HT-29 (cell line): Measurements from ENCODE around the gene DDX19B. TPM values are rescaled to one million over a fixed set of nuclear protein-coding genes. Genes with fewer than 3 reads are reported as not detected.

Experiments used
- DNase-seq: peaks from one replicate; pipeline ENCODE4 v3.0.0-alpha.2; 2015; ENCODE audit warnings: low spot score
- small RNA-seq: library from RNA; depleted of rRNA; stranded (forward); fragments of <200 nt; gene quantifications from one replicate; pipeline ENCODE3, GENCODE V24; 2014
- total RNA-seq: library from RNA; depleted of rRNA; stranded (reverse); fragments of >200 nt; shearing (Covaris generic); gene quantifications from 2 replicates; pipeline ENCODE4 v1.2.3, GENCODE V29; 2014; rRNA removed

The DDX19B gene
- total RNA-seq, 1 experiment from 2014 or later = 42.8 TPM

DNA sequence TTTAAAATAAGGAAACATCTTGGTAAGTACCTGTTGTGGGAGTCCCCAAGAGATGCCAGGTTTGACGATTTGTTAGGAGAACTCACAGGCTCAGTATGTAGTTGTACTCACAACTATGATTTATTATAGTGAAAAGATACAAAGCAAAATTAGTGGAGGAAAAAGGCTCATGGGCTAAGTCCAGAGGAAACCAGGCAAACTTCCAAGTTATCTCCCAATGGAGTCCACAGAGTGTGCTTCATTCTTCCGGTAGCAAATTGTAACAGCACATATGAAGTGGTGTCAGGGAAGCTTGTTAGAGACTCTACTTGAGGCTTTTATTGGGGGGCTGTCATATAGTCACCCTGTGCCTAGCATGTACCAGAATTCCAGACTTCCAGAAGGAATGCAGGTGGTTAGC is 50.0 kb downstream of the DDX19B start:
- no peak for DNase-seq

DNA sequence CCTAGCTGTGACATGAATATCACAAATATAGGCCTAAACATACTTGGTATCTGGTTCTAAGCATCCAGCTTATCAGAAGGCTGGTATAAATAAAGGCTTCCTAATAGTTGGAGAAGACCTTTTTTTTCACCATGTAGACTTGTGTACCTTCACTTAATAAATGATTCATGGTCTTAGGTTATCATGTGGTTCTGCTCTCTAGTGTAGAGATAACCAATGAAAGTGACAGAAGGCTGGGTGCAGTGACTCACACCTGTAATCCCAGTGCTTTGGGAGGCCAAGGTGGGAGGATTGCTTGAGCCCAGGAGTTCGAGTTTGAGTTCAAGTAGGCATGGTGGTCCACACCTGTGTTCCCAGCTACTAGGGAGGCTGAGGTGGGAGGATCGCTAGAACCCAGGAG is 50.8 kb downstream of the DDX19B start:
- no peak for DNase-seq

DNA sequence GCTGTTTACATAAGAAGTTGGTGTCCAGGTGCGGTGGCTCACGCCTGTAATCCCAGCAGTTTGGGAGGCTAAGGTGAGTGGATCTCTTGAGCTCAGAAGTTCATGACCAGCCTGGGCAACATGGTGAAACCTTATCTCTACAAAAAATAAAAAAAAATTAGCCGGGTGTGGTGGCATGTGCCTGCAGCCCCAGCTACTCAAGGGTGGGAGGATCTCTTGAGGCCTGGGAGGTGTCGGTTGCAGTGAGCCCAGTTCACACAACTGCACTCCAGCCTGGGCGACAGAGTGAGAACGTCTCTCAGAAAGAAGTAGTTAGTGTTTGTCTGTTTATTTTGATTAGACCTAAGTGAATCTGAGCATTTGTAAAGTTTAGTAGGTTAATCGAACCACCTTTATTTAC is 60.6 kb downstream of the DDX19B start:
- DNase-seq = no peak

DNA sequence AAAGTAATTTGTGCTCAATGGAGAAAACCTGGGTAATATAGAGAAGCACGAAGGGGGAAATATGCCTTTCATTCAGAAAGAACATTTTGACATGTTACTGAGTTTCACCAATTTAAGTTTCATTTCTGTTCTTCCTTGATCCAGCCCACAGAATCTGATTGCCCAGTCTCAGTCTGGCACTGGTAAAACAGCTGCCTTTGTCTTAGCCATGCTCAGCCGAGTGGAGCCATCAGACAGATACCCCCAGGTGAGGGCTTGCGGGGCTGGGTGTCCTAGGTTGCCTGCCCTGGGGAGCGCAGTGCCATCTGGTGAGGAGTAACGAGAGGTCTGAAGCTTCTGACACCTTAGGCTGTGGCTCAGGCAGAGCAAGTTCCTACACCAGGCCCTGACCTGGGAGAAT is 65.4 kb downstream of the DDX19B start:
- DNase-seq = no peak

DNA sequence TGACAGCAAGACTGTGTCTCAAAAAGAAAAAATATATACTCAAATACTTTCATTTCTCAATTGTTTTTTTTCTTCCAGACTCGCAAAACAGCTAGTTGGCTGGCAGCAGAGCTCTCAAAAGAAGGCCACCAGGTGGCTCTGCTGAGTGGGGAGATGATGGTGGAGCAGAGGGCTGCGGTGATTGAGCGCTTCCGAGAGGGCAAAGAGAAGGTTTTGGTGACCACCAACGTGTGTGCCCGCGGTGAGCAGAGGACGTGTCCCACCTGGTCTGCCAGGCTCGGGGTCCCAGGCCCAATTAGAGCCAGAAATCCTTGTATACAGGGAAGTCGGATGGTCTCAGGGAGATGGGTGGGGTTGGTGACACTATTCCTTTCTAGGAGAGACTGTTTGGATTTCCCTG is 71.2 kb downstream of the DDX19B start:
- DNase-seq = peak; percentile 40

DNA sequence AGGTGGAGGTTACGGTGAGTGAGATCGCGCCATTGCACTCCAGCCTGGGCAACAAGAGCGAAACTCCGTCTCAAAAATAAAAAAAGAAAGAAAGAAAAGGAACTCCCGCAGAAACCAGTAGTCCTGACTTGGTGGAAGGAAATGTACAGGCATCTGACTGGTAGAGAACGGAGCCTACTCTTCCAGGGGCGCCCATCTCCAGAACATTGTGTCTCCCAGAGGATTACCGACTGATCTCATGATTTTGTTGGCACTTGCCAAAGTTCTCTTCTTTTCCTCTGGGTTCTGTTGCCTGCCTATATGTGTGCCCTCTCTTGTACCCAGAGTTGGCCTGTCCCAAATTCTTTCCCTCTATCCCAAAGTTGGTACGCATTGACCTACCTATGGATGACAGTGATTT is 71.9 kb downstream of the DDX19B start:
- no peak for DNase-seq

DNA sequence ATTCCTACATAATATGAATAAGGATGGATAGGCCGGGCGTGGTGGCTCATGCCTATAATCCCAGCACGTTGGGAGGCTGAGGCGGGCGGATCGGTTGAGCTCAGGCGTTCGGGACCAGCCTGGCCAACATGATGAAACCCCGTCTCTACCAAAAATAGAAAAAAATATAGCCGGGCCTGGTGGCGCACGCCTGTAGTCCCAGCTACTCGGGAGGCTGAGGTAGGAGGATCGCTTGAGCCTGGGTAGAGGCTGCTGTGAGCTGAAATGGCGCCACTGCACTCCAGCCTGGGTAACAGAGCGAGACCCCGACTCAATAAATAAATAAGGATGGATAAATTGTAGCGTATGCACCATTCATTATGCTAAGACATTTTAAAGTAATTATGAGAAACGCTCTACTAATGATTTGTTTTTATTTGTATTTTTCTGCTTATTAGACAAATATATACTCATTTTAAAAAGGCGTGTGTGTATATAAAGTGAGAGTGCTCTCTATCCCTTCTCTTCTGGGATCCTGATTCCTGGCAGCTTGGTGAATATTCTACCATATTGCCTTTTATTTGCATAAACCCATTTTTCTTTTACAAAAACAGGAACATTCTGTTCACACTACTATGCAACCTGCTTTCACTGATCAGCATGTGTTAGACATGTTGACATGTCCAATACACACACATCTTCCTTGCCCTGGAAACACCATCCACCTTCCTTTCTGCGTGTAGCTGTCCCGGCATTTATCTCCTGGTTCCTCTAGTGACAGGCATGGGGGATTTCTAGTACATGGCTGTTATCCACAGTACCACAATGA is 74.1 kb downstream of the DDX19B start:
- no peak for DNase-seq

DNA sequence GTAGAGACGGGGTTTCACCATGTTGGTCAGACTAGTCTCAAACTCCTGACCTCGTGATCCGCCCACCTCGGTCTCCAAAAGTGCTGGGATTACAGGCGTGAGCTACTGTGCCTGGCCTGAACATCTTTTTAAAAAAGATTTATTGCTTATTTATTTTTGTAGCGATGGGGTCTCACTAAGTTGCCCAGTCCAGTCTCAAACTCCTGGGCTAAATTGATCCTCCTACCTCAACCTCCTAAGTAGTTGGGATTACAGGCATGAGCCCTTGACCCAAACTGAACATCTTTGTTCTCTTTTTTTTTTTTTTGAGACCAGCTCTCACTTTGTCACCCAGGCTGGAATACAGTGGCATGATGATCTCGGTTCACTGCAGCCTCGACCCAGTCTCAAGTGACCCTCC is 75.2 kb downstream of the DDX19B start:
- DNase-seq = no peak

DNA sequence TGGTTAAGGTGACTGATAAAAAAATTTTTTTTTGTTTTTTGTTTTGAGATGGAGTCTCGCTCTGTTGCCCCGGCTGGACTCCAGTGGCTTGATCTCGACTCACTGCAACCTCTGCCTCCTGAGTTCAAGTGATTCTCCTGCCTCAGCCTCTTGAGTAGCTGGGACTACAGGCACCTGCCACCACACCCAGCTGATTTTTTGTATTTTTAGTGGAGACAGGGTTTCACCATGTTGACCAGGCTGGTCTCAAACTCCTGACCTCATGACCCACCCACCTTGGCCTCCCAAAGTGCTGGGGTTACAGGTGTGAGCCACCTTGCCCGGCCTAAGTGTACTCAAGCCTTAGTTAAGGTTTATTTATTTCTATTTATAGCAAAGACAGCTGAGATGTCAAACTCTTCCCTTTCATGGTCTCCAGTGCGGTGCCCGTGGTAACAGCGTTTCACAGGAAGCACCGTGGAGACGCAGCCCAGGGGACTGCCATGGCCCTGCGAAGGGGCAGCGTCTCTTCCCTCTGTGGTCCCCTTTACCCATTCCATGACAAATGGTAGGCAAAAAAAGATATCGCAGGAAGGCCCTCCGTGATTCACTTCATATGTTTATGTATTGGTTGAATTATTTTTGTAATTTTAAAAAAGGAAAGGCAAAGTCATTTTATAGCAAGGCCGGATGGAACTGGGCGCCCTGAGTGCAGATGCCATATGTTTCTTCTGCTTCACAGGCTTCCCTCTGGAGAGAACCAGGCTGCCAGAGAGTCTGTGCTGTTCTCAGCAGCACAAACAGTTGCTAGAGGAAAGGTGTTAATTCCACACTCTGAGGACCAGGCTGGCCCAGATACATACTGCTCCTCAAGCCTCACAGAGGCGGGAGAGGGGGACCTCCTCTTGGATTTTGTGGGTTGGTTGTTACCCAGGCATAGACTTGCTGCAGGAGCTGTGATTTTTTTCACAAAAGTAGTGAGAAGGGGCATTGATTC is 76.9 kb downstream of the DDX19B start:
- no peak for DNase-seq

DNA sequence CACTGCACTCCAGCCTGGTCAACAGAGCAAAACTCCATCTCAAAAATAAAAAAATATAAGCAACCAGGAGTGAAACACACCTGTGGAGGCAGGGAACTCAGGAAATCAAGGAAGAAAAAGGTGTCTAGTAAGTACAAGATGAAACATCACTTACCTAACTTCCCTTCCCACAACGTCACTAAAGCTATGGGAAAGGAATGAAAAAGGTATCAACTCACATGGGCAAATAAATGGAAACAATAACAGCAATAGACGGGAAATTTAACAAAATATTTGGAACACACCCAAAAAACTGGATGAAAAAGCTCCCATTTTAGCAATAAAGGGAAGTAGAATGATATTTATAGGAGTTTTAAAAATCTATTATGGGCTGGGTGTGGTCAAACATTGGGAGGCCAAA is 78.8 kb downstream of the DDX19B start:
- DNase-seq = no peak

DNA sequence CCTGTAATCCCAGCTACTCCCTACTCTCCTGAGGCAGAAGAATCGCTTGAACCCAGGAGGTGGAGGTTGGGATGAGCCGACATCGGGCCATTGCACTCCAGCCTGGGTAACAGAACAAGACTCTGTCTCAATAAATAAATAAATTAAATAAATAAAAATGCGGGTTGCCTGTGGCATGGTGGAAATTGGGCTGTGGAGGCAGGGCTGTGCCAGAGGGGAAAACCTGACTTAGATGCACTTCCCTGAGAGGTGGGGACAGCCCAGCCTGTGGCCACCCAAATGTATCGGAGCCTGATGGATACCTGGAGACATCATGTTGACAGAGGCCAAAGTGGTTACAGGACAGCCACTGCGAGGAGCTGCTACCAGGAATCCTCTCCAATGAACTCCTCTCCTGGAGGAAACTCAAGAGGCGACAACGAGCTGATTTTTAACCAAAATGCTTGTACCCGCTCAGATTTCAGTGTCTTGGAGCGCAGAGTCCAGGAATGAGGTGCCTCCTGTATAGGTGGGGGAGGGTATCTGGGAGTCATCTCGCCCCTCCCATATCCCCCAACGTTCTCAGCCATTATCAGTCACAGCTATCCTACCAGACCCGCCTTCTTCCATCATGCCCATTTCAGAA is 80.0 kb downstream of the DDX19B start:
- no peak for DNase-seq

DNA sequence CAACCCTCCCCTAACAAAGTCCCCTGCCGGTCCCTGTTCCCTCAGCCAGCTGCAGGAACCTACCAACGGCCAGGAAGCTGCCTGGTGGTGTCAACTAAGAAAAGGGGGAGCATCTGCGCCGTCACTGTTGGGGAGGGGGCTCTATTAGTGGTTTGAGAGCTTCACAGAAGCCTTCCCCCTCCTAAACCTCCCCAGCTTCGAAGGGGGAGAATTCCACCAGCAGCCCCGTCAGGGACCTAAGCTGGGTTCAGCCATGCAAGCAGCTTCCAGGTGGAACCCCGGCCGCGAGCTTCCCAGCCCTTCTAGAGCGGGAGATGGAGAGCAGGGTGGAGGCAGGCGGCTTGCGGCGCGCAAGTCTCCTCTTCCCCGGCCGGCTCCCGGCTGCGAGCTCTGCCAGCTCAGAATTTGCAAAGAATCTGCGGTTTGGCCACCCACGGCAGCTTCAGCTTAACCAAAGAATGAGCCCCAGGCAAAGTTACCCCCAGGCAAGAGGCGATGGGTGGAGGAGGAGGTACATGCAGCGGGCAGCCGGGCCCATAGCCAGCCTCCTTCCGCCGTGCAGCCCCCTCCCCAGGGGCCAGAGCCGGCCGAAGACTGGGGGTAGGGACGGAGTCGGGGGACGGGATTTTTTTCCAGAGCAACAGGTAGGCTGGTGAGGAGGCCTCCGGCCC is 81.4 kb downstream of the DDX19B start:
- DNase-seq = peak; percentile 51

DNA sequence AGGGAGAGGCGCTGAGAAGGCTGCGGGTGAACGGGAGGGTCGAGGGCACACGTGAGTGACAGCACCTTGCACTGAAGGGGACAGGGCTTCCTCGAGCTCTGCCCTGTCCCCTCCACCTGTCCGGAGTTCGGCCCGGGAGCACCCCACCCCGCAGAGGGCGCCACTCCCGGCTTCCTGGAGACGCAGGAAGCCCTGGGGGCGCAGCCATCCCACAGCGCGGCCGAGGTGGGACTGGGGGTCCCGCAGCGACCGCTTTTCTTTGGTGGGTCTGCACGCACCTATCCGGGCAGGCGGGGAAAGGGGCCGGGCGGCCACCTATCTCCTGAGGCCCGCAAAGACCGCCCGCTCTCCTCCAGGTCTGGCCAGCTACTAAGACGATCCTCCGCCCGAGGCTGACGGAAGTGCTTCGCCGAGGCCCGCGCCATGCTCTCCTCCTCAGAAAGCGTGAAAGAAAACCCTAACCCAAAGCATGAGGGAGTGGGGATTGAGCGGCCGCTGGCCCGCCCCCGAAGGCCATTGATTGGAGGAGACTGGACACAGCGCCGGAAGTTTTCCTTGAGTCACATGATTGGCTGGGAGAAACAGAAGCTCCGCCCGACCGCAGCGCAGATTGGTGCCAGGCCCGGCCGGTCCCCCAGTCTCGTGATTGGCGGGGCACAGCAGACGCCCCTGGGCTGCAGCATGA is 82.1 kb downstream of the DDX19B start:
- DNase-seq = peak; percentile 99

DNA sequence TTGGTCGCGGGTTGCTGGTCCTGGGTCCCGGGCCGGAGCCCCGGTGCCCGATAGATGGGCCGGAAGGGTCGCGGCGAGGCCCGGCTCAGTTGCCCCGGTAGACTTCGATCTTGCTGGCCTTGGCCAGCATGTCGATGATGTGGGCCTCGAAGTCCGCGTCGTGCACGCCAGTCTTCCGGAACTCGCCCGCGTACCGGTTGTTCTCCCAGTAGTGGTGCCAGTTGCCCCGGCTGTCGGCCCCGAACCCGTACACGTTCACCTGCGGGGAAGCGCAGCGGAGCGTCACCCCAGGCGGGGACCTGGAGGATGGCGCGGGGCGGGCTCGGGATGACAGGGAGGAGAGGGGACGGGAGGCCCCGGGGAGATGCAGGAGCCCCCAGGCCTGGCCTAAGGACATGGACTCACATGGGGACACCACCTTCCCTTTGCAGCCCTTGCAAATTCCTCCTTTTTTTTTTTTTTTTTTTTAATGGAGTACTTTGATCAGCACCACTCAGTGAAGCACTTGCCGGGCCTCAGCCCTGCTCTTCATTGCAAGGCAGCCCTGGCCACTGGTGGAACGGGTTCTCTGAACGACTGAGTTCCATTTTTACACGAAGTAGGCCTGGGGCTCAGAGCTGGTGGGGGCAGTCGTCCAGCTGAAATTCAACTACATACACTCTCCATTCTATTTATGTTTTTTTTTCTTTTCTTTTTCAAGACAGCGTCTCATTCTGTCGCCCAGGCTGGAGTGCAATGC is 82.8 kb downstream of the DDX19B start:
- no peak for DNase-seq

DNA sequence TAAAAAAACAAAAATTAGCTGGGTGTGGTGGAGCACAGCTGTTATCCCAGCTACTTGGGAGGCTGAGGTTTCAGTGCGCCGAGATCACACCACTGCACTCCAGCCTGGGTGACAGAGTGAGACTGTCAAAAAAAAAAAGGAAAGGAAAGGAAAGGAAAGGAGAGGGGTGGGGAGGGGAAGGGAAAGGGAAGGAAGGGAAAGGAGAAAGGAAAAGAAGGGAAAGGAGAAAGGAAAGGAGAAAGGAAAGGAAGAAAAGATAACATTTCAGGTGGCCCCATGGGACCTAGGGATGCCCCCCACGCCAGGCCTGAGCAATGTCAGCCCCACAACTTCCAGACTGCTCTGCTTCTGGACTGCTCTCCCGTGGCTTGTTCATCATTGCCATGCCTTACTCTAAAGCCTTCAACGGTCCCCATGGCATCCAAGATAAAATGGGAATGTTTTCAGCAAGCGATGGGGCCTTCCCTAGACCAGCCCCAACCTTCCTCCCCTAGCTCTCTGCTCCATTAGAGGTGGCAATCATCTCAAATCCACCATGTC is 84.5 kb downstream of the DDX19B start:
- DNase-seq = no peak

Small RNA genes lying within 50 kb of the gene (small RNA-seq; reads per million reads assigned to genes)
- gene RN7SL279P = not detected

Other genes with a start within 250 kb of the DDX19B start
- gene PDPR, start 184.9 kb upstream of the DDX19B start, total RNA-seq = 10.4 and 13.7 TPM in 2 replicates
- 0.33 and 0.76 TPM in 2 replicates for gene CLEC18C, start 125.4 kb upstream of the DDX19B start, total RNA-seq
- 27.5 and 28.5 TPM in 2 replicates for gene EXOSC6, start 47.2 kb upstream of the DDX19B start, total RNA-seq
- 71.3 and 79.2 TPM in 2 replicates for gene AARS1, start 9.7 kb upstream of the DDX19B start, total RNA-seq
- 35.4 and 37.5 TPM in 2 replicates for gene DDX19A, start 47.7 kb downstream of the DDX19B start, total RNA-seq
- gene ST3GAL2, start 139.9 kb downstream of the DDX19B start, total RNA-seq = 54.7 and 84.7 TPM in 2 replicates
- 21.4 and 25.6 TPM in 2 replicates for gene FCSK, start 155.4 kb downstream of the DDX19B start, total RNA-seq
- gene COG4, start 224.4 kb downstream of the DDX19B start, total RNA-seq = 61.7 and 76.6 TPM in 2 replicates
- 144 and 153 TPM in 2 replicates for gene SF3B3, start 224.6 kb downstream of the DDX19B start, total RNA-seq